GM21717 (cell line): Measurements from ENCODE around the gene DRAP1.
"Not testable (repeated sequence)": the region's sequence is repeated elsewhere in the genome, so short reads cannot be mapped to it uniquely, and the experiment has no call there.

Experiments
- ATAC-seq: cut with Tn5 transposase; IDR thresholded peaks from one replicate; pipeline ENCODE4 v1.9.1; 2021; ENCODE audit warnings: mild to moderate bottlenecking, moderate library complexity; ENCODE audit not compliant: unreplicated experiment

The DRAP1 gene

DNA sequence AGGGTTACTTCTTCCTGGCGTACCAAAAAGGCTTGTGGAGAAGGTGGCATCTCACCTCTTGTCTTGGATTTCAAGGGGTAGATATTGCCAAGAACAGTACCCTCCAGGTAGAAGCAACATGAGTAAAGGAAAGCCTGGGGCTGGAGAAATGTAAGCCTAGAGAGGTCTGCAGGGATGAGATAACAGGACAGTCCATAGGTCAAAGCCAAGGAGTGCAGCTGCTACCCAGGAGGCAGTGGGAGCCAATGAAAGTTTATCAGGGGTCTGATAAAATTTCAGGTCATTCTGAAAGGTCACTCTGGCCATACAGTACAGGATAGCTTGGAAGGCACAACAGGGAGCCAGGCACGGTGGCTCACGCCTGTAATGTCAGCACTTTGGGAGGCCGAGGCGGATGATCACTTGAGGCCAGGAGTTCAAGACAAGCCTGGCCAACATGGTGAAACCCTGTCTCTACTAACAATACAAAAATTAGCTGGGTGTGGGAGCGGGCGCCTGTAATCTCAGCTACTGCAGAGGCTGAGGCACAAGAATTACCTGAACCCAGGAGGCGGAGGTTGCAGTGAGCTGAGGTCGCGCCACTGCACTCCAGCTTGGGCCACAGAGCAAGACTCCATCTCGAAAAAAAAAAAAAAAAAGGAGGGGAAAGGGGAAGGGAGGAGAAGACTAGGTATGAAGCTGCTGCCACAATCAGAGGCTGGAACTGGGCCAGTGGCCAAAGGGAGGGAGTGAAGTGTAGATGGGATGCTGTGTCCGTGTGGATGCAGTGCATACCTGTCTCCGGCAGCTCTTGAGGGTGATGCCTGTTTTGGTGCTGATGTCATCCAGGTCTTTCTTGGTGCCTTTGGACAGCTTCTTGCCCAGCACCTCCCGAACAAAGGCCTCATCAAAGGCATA lies 32.2 kb upstream of the DRAP1 start:
- no peak for ATAC-seq

DNA sequence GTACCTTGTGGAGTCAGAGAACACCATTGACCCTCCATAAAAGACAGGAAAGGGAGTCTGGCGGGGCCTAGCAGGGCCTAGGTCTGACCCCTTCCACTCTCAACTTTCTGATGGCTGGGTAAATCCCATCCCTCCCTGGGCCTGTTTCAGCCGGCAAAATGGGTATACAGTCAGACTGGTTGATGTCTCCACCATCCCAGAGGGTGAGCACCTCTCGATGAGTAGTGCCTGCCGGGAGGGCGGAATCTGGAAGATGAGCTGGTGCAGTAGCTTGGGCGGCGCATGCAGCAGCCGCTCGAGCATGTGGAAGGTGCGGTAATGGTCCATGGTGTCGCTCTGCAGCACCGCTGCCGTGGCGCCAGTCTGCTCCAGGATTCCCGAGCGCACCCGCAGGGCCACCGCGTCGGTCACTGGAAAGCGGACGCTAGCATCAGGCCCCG lies 31.5 kb upstream of the DRAP1 start:
- ATAC-seq: no peak

GRCh38 chr11:65888163-65888814 lies 30.9 kb upstream of the DRAP1 start, which contains the start of gene FIBP:
TSS of gene FIBP (minus strand) at chr11:65888471. CDS start at chr11:65888418, 53 bp downstream.
- ATAC-seq: peak; percentile 39

- peak; percentile 34 for ATAC-seq
These were observed 28.7 kb upstream of the DRAP1 start, which contains the start of gene CCDC85B for GRCh38 chr11:65890324-65891218. TSS of gene CCDC85B (plus strand) at chr11:65890673. CDS start at chr11:65890784, 111 bp downstream.

GRCh38 chr11:65891219-65892136 lies 27.7 kb upstream of the DRAP1 start:
- ATAC-seq: no peak

- not testable (repeated sequence) for ATAC-seq
These were observed 27.1 kb upstream of the DRAP1 start for GRCh38 chr11:65892137-65892540.

DNA sequence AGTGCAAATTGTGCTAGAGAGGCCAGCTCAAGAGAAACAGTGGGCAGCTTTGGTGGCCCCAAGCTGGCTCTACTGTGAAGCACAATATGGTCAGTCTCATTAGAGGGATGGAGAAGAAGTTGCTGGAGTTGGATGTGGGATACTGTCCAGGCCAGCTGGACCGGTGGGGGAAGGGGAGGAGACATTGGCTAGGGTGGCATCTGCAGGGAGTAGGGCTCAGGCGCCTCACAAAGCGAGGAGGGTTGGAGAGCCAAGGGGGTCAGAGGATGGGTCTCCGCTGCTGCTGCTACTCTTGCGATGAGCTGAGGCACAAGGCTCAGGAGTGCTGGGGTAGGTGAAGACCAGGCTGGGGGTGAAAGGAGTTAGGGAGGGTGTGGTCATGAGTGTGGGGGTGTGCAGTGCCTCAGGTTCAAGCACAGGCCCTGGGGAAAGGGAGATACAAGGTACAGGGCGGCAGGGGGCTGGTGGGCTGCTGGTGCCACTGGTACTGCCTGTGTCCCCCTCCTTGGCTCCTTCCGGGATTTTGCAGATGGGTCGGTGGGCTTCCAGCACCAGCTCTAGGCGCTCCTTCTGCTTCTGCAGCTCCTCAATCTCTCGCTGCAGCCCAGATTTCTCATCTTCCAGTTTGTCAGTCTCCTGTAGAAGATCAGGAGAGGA lies 26.4 kb upstream of the DRAP1 start:
- no peak for ATAC-seq

DNA sequence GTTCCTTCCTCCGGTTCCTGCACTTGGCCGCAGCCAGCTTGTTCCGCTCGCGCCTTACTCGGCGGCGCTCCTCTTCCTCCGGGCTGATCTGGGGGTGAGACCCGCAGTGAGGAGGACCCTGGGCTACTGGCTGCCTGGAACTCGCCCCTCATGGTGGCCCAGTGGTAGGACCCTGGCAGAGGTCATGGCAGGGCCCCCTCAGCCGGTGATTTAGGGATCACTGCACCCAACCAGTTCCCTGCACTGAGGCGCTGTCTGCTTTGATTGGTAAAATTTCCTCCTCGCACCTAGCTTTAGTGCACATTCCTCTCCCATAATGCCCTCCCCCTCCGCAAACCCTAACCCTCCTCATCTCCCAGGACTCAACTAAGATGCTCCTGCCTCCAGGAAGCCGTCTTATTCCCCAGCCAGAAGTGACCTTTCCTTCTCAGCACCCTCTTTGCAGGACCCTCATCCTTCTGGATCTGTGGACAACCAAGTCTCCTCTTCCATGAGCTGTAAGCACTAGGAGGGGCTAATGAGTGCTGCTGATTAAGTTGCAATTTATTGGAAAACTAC lies 25.1 kb upstream of the DRAP1 start:
- no peak for ATAC-seq

GRCh38 chr11:65895482-65895981 lies 23.7 kb upstream of the DRAP1 start:
- no peak for ATAC-seq

- no peak for ATAC-seq
These were observed 22.9 kb upstream of the DRAP1 start for GRCh38 chr11:65896034-65896999.

GRCh38 chr11:65897020-65897471 lies 22.2 kb upstream of the DRAP1 start:
- no peak for ATAC-seq

GRCh38 chr11:65898656-65899355 lies 20.4 kb upstream of the DRAP1 start:
- no peak for ATAC-seq

DNA sequence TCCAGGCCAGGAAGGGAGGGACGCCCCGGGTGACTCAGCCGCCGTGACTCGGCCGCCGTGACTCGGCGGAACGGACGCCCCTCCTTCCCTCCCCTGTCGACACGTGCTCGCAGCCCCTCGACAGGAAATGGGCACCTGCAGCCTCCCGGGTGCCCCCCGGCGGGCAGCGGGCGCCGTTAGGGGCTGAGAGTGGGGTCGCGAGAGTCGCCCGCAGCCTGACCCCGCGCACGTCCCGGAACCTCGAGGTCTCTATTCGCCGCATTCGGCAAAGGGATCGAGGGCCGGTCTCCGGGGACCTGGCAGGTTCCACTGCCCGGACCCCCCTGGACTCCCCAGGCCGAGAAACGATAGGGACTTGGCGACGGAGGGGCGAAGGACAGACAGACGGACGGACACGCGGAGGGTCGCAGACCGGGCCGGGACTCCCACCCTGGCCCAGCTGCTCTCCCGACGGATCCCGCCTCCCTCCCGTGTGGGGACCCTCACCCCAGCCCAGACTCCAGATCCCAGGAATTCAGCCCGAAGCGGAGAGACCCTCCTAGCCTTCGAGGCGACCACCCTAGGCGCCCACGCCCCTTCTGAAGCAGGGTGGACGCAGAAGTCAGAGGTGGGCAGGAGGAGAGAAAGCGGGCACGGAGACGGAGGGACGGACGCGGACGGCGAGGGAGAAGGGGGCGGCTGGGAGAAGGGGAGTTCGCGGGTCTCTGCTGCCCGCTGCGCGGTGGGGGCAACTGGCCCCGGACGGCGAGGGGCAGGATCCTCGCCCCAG lies 19.7 kb upstream of the DRAP1 start:
- no peak for ATAC-seq

- peak; percentile 65 for ATAC-seq
These were observed 18.9 kb upstream of the DRAP1 start, which contains the start of gene FOSL1 for GRCh38 chr11:65900125-65900898. TSS of gene FOSL1 (minus strand) at chr11:65900388. CDS start at chr11:65900339, 49 bp downstream.

GRCh38 chr11:65900899-65901180 lies 18.4 kb upstream of the DRAP1 start:
- ATAC-seq: no peak

- no peak for ATAC-seq
These were observed 16.2 kb upstream of the DRAP1 start for GRCh38 chr11:65903068-65903481.
